GM21723 (cell line): ENCODE data around the gene TRPV4.

ENCODE experiments used
- ATAC-seq: cut with Tn5 transposase; IDR thresholded peaks from one replicate; pipeline ENCODE4 v1.9.1; 2021; ENCODE audit warnings: mild to moderate bottlenecking, moderate library complexity; ENCODE audit not compliant: unreplicated experiment

Gene TRPV4

DNA sequence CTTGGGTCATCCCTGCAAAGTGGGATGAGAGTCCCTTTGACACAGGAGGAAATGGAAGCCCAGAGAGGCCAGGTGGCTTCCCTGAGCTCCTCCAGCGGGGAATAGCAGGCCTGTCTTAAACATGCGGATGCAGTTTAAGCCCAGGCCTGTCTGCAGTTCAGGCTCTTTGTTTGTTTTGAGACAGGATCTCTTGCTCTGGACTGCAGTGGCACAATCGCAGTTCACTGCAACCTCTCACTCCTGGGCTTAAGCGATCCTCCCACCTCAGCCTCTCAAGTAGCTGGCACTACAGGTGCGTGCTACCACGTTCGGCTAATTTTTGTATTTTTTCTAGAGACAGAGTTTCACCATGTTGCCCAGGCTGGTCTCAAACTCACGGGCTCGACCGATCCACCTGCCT lies 3.5 kb downstream of the TRPV4 start:
- ATAC-seq, result no peak

GRCh38 chr12:109828754-109829511 lies 4.3 kb downstream of the TRPV4 start:
- ATAC-seq, result no peak

DNA sequence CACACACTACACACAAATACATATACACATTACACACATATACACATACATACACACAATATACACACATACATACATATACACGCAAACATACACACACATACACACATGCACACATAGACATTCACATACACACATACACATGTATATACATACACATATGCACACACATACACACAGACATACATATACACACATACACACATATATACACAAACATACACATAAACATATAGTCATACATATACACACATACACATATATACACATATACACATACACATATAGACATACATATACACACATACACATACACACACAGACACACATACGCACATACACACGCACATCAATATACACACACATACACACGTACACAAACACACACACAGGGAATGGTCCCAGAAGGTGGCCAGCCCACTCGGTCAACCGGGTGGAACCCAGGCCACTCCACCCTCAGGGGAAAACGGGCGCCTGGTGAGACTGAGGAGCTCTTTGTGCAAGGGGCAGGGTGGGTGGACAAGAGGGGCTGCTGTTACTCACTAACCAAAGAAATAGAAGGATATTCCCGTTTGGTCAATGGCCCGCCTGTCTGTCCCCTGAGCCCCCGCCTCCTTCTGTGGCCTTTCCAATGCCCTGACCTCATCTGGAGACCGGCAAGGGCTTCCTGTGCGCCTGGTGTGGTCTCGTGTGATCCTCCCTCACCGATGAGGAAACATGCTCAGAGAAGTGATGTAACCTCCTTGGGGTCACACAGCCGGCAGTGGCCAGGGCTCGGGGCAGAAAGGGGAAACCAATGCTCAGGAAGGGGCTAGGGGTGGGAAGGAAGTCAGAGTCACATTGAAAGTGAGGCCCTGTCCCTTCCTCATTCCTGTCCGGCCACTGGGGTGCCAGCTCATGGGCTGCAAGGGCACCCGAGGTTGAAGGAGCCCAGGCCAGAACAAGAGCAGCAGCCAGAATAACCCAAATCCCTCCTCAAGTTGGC lies 5.3 kb downstream of the TRPV4 start:
- ATAC-seq, result no peak

- no peak for ATAC-seq
Measured at GRCh38 chr12:109827080-109827479, 6.1 kb downstream of the TRPV4 start.

DNA sequence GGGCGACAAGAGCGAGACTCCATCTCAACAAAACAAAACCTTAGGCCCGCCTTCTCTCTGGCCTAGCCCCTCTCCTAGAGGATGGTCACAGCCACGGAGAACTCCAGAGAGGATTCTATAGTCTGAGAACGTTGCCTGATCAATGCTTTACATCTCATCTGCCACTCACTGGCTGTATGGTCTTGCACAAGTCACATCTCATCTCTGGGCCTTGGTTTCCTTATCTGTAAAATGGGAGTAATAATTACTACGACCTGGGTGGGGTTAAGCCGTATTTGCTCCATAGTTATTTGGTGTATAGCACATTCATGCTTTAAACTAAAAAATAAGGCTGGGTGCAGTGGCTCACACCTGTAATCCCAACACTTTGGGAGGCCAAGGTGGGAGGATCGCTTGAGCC lies 8.5 kb downstream of the TRPV4 start:
- no peak for ATAC-seq

- ATAC-seq, result no peak
Measured at GRCh38 chr12:109822951-109823411, 10.2 kb downstream of the TRPV4 start.

DNA sequence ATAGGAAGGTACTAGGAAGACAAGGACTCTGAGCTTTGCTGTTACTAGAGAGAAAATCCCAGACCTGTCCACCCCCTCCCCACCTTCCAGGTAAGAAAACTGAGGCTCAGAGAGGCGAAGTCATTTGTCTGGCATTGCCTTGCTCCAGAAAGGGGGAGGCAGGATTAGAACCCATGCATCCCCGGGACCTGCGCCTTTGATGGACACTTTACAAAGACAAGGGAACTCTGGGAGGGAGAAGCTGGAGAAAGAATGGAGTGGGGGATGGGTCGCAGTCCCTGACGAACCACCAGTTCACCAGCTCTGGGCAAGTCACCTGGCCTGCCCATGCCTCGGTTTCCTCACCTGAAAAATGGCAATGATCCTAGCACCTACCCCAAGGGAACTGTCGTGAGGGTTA lies 10.8 kb downstream of the TRPV4 start:
- ATAC-seq, result no peak

- no peak for ATAC-seq
Measured at GRCh38 chr12:109821968-109822367, 11.2 kb downstream of the TRPV4 start.

- no peak for ATAC-seq
Measured at GRCh38 chr12:109820816-109821381, 12.3 kb downstream of the TRPV4 start.

GRCh38 chr12:109818905-109819500 lies 14.2 kb downstream of the TRPV4 start:
- ATAC-seq, result no peak

DNA sequence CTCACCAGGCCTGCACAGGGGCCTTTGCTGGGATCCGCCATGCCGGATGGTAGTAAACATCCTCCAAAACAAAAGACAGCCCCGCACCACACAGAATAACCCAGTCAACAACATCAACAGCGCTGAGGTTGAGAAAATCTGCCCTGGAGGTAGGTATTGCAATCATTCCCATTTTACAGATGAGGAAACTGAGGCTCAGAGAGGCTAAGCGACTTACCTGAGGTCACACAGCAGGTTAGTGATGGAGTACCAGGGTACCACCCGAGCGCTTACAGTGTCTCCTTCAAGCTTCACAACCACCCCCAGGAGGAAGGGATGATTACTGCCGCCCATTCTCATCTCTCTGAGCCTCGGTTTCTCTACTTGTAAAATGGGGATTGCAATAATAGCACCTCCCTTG lies 14.9 kb downstream of the TRPV4 start:
- no peak for ATAC-seq

- no peak for ATAC-seq
Measured at GRCh38 chr12:109817627-109818231, 15.5 kb downstream of the TRPV4 start.

GRCh38 chr12:109816870-109817269 lies 16.3 kb downstream of the TRPV4 start:
- ATAC-seq, result no peak

DNA sequence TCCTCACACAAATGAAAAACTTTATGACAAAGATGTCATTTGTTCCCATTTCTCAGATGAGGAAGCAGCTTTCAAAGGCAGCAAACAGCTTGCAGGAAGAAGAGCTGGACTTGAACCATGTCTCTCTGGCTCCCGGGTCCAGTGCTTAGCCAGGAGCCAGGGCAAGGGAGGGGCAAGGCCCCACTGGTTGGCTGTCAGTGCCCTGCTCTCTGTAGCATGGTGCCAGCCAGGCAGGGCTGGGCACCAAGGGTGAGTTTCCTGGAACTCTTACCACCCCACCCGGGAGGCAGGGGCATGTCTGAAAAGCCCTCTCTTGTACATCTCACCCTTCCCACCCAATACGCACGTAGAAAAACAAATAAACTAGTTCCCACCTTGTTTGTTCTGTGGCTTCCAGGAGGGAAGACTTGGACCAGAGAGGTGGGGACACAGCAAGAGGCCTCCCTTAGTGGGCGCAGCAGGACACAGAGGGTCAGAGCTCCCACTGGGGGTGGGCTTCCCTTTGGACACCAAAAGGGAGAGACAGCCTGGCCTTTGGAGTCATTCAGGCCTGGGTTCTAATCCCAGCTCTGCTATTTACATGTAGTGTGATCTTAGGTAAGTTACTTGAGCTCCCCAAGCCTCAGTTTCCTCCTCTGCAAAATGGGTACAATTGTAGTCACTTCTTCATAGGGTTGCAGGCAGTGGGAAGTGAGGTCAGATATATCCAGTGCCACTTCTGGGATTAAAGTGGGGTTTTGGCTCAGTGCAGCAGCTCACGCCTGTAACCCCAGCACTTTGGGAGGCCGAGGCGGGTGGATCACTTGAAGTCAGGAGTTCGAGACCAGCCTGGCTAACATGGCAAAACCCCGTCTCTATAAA lies 17.2 kb downstream of the TRPV4 start:
- no peak for ATAC-seq

DNA sequence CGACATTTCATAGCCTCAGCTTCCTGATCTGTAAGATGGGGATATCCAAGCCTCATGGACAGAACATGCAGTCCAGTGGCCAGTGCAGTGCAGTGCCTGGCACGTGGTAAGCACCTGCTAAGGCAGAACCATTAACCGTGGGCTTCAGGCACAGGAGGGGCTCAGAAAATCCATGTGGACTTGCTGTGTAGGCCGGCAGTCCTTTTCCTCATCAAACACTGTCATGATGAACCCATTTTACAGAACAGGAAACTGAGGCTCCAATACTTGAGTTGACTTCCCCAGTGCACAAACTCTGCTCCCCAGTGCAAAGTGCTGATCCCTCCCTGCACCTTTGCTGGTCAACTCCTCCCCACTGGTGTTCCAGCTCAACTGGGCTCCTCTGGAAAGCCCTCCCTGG lies 18.0 kb downstream of the TRPV4 start:
- ATAC-seq, result no peak

- ATAC-seq, result no peak
Measured at GRCh38 chr12:109814600-109815150, 18.5 kb downstream of the TRPV4 start.

DNA sequence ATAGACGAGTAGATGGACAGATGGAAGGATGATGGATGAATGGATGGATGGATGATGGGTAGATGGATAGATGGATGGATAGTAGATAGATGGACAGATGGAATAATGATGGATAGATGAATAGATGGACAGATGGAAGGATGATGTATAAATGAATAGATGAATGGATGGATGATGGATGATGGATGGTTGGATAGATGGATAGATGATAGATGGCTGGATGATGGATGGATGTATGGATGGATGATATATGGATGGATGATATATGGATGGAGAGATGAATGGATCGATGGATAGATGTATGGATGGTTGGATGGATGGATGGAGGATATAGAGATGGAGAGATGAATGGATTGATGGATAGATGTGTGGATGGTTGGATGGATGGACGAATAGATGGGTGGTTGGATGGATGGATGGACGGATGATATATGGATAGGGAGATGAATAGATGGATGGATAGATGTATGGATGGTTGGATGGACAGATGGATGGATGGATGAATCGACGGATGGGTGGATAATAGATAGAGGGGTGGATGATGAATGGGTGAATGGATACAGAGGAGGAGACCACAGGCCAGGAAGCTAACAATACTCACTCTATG lies 19.3 kb downstream of the TRPV4 start:
- ATAC-seq, result no peak

DNA sequence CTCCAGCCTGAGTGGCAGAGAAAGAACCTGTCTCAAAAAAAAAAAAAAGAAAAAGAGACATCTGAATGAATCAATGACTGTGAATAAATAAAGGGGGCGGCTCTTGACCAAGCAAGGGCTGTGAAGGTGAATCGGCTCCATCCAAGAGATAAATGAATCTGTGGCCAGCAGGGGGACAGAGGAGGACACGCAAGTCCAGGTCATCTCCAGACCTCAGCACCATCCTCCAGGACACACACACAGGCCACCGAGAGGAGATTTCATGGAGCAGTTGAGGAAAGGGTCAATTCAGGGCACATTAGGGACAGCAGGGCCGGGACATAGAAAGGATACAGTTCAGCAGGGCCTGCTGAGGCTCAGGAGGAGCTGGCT lies 21.6 kb downstream of the TRPV4 start:
- no peak for ATAC-seq

- no peak for ATAC-seq
Measured at GRCh38 chr12:109810954-109811623, 22.1 kb downstream of the TRPV4 start.
